Rectal smooth muscle tissue (tissue), 1 donor: Measurements from ENCODE around the gene TMEM121.

Experiments
- H3K27ac ChIP-seq: one replicate; pipeline ENCODE4 v1.7.0; 2013; ENCODE audit warnings: low read depth, low read length, inconsistent platforms
- H3K27me3 ChIP-seq: one replicate; pipeline ENCODE4 v1.7.0; 2013; ENCODE audit warnings: low read length; ENCODE audit not compliant: control insufficient read depth, insufficient read depth
- H3K36me3 ChIP-seq: one replicate; pipeline ENCODE4 v1.7.0; 2013; ENCODE audit warnings: low read length; ENCODE audit not compliant: control insufficient read depth, insufficient read depth
- H3K4me1 ChIP-seq: one replicate; pipeline ENCODE4 v1.7.0; 2013; ENCODE audit warnings: low read length; ENCODE audit not compliant: control insufficient read depth, insufficient read depth
- H3K4me3 ChIP-seq: one replicate; pipeline ENCODE4 v1.7.0; 2013; ENCODE audit warnings: low read length
- H3K9ac ChIP-seq: one replicate; pipeline ENCODE4 v1.7.0; 2013; ENCODE audit warnings: low read length

The TMEM121 gene

GRCh38 chr14:105507247-105507646, 19.1 kb upstream of the TMEM121 start:
- Histone ChIP-seq H3K36me3 (no peaks in the 10 kb centered on the region), H3K27ac (no peak overlapping the region), H3K4me3 (no peak overlapping the region), H3K4me1 (no peaks in the 10 kb centered on the region), H3K9ac (no peak overlapping the region), H3K27me3 (no peaks in the 10 kb centered on the region)

GRCh38 chr14:105508069-105508468, 18.3 kb upstream of the TMEM121 start:
- Histone ChIP-seq H3K9ac (no peak overlapping the region), H3K4me1 (no peaks in the 10 kb centered on the region), H3K4me3 (no peak overlapping the region), H3K36me3 (no peaks in the 10 kb centered on the region), H3K27me3 (no peaks in the 10 kb centered on the region), H3K27ac (no peak overlapping the region)

- no peaks in the 10 kb centered on the region for H3K27me3 ChIP-seq
- H3K36me3 ChIP-seq: no peaks in the 10 kb centered on the region
These were observed 17.8 kb upstream of the TMEM121 start for GRCh38 chr14:105508601-105509000.

GRCh38 chr14:105517096-105517495, 9.3 kb upstream of the TMEM121 start:
- no peaks in the 10 kb centered on the region for H3K4me1 ChIP-seq
- H3K4me3 ChIP-seq: no peak overlapping the region
- no peaks in the 10 kb centered on the region for H3K27me3 ChIP-seq
- H3K27ac ChIP-seq: no peak overlapping the region
- H3K9ac ChIP-seq: no peak overlapping the region
- H3K36me3 ChIP-seq: no peaks in the 10 kb centered on the region

More at GRCh38 chr14:105508601-105509000, 17.8 kb upstream of the TMEM121 start:
- Histone ChIP-seq H3K4me1 (no peaks in the 10 kb centered on the region), H3K27ac (no peak overlapping the region), H3K4me3 (no peak overlapping the region), H3K9ac (no peak overlapping the region)

GRCh38 chr14:105519946-105520698, 6.3 kb upstream of the TMEM121 start:
- Histone ChIP-seq H3K27ac (no peak overlapping the region), H3K27me3 (no peaks in the 10 kb centered on the region), H3K4me1 (no peaks in the 10 kb centered on the region), H3K36me3 (no peaks in the 10 kb centered on the region), H3K9ac (no peak overlapping the region), H3K4me3 (no peak overlapping the region)

- Histone ChIP-seq H3K36me3 (no peaks in the 10 kb centered on the region), H3K4me3 (no peak overlapping the region), H3K27ac (no peak overlapping the region), H3K9ac (no peak overlapping the region), H3K4me1 (peaks cover 2% of the 10 kb centered on the region), H3K27me3 (peaks cover 10% of the 10 kb centered on the region)
These were observed 1.1 kb upstream of the TMEM121 start for GRCh38 chr14:105525326-105525725.

- H3K27ac ChIP-seq: no peak overlapping the region
These were observed 495 bp downstream of the TMEM121 start for GRCh38 chr14:105526776-105527380.

GRCh38 chr14:105527381-105527825, 1.0 kb downstream of the TMEM121 start:
- Histone ChIP-seq H3K27ac (no peak overlapping the region), H3K4me3 (peak overlapping the region; percentile 61), H3K36me3 (no peaks in the 10 kb centered on the region), H3K4me1 (peaks cover 2% of the 10 kb centered on the region), H3K27me3 (peaks cover 10% of the 10 kb centered on the region), H3K9ac (no peak overlapping the region)

More at GRCh38 chr14:105526776-105527380, 495 bp downstream of the TMEM121 start:
- Histone ChIP-seq H3K4me3 (peak overlapping the region; percentile 61), H3K4me1 (peaks cover 2% of the 10 kb centered on the region), H3K36me3 (no peaks in the 10 kb centered on the region), H3K9ac (no peak overlapping the region), H3K27me3 (peaks cover 10% of the 10 kb centered on the region)

GRCh38 chr14:105527826-105528585, 1.6 kb downstream of the TMEM121 start:
- Histone ChIP-seq H3K27ac (peak overlapping the region; percentile 51), H3K27me3 (peaks cover 10% of the 10 kb centered on the region), H3K36me3 (no peaks in the 10 kb centered on the region), H3K4me1 (peaks cover 2% of the 10 kb centered on the region), H3K9ac (no peak overlapping the region), H3K4me3 (peak overlapping the region; percentile 61)

GRCh38 chr14:105528586-105529318, 2.4 kb downstream of the TMEM121 start:
- Histone ChIP-seq H3K27me3 (peaks cover 10% of the 10 kb centered on the region), H3K36me3 (no peaks in the 10 kb centered on the region), H3K4me3 (peak overlapping the region; percentile 48), H3K4me1 (peaks cover 2% of the 10 kb centered on the region), H3K27ac (no peak overlapping the region), H3K9ac (no peak overlapping the region)

GRCh38 chr14:105529319-105529568, 2.9 kb downstream of the TMEM121 start:
- H3K36me3 ChIP-seq: no peaks in the 10 kb centered on the region
- H3K4me1 ChIP-seq: peaks cover 2% of the 10 kb centered on the region
- H3K27me3 ChIP-seq: peaks cover 10% of the 10 kb centered on the region
- H3K27ac ChIP-seq: no peak overlapping the region
- H3K9ac ChIP-seq: no peak overlapping the region
- peak overlapping the region; percentile 48 for H3K4me3 ChIP-seq
